WTC11 (cell line): ENCODE measurements around the gene MORN1.

Experiments
- ATF1 ChIP-seq: sonication (generic); formaldehyde crosslinking; IDR thresholded peaks from 2 replicates; pipeline ENCODE4 v1.8.1; 2023; ENCODE audit warnings: mild to moderate bottlenecking, moderate library complexity, missing genetic modification reagents
- CREB1 ChIP-seq: sonication (generic); formaldehyde crosslinking; IDR thresholded peaks from 2 replicates; pipeline ENCODE4 v1.8.0; 2023; ENCODE audit warnings: mild to moderate bottlenecking, missing genetic modification reagents
- CTCF ChIP-seq: fragments of 200-600 bp; IDR thresholded peaks from 2 replicates; pipeline ENCODE4 v1.8.0; 2022; ENCODE audit warnings: antibody characterized with exemption
- ELF4 ChIP-seq: sonication (generic); formaldehyde crosslinking; IDR thresholded peaks from 2 replicates; pipeline ENCODE4 v1.8.1; 2022; ENCODE audit warnings: low read depth, mild to moderate bottlenecking, moderate library complexity, missing genetic modification reagents
- HMGA2 ChIP-seq: fragments of 250-450 bp; sonication (Bioruptor Pico); IDR thresholded peaks from 2 replicates; pipeline ENCODE4 v1.4.0; 2021; ENCODE audit warnings: mild to moderate bottlenecking, moderate library complexity
- IRF2 ChIP-seq: sonication (generic); formaldehyde crosslinking; IDR thresholded peaks from 2 replicates; pipeline ENCODE4 v1.8.0; 2022; ENCODE audit warnings: low read depth, missing genetic modification reagents, borderline replicate concordance
- MAX ChIP-seq: sonication (generic); formaldehyde crosslinking; IDR thresholded peaks from 2 replicates; pipeline ENCODE4 v1.8.0; 2022; ENCODE audit warnings: mild to moderate bottlenecking, missing genetic modification reagents
- MLX ChIP-seq: sonication (generic); formaldehyde crosslinking; IDR thresholded peaks from 2 replicates; pipeline ENCODE4 v1.8.1; 2023; ENCODE audit warnings: mild to moderate bottlenecking, missing genetic modification reagents, moderate library complexity
- TP53 ChIP-seq: sonication (generic); formaldehyde crosslinking; IDR thresholded peaks from 2 replicates; pipeline ENCODE4 v1.8.1; 2023; ENCODE audit warnings: mild to moderate bottlenecking, missing genetic modification reagents
- USF2 ChIP-seq: sonication (generic); formaldehyde crosslinking; IDR thresholded peaks from 2 replicates; pipeline ENCODE4 v1.8.1; 2023; ENCODE audit warnings: mild to moderate bottlenecking, missing genetic modification reagents, moderate library complexity
- ZBTB21 ChIP-seq: sonication (generic); formaldehyde crosslinking; IDR thresholded peaks from 2 replicates; pipeline ENCODE4 v1.8.1; 2023; ENCODE audit warnings: mild to moderate bottlenecking, missing genetic modification reagents, borderline replicate concordance
- ZNF396 ChIP-seq: fragments of 250-450 bp; sonication (Bioruptor Pico); IDR thresholded peaks from 2 replicates; pipeline ENCODE4 v1.8.0; 2021; ENCODE audit warnings: mild to moderate bottlenecking, moderate library complexity, borderline replicate concordance
- ZSCAN18 ChIP-seq: fragments of 250-450 bp; sonication (Bioruptor Pico); IDR thresholded peaks from 2 replicates; pipeline ENCODE4 v2.1.2; 2022; ENCODE audit warnings: mild to moderate bottlenecking, moderate library complexity
- TF ChIP-seq, protein P1 (sequence below): sonication (generic); formaldehyde crosslinking; IDR thresholded peaks from 2 replicates; pipeline ENCODE4 v1.8.0; 2022; ENCODE audit warnings: missing genetic modification reagents

DNA sequence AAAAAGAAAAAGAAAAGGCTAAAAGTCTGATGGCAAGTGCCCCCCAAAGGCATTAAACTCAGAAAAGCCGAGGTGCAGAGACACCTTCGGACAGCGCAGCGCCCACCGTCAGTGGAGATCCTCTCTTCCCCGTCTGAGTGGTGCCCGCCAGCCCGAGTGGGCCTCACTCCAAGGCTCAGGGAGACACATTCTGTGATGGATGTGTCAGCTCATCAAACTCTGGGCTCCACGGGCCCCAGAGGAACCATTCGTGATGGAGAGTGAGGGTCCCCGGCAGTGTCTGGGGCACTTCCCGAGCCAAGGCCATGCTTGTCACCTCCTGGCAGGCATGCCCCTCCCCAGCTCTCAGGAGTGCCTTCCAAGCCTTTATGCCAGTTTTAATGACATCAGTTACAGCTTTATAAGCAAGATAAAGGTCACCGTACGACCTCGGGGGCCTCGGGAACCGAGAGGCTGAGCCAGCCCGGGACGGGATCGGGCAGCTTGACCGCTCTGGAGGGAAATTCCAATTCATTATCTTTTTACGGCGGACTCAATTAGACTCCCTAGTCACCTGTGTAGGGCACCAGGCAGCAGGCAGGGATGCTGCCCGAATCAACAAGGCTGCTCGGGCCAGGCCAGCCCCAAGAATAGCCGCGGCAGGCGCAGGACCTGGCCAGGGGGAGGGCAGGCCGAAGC lies 49.5 kb downstream of the MORN1 start:
- no peak for TF ChIP-seq ZNF396 (CRISPR knock-in tag)
- no peak for TF ChIP-seq MLX (CRISPR knock-in tag)
- no peak for TF ChIP-seq CTCF
- no peak for TF ChIP-seq MAX (CRISPR knock-in tag)
- no peak for TF ChIP-seq CREB1 (CRISPR knock-in tag)
- no peak for TF ChIP-seq ZBTB21 (CRISPR knock-in tag)
- TF ChIP-seq TP53 (CRISPR knock-in tag) = no peak
- no peak for TF ChIP-seq IRF2 (CRISPR knock-in tag)
- TF ChIP-seq ATF1 = no peak
- no peak for TF ChIP-seq ELF4 (CRISPR knock-in tag)
- TF ChIP-seq, protein P1, sequence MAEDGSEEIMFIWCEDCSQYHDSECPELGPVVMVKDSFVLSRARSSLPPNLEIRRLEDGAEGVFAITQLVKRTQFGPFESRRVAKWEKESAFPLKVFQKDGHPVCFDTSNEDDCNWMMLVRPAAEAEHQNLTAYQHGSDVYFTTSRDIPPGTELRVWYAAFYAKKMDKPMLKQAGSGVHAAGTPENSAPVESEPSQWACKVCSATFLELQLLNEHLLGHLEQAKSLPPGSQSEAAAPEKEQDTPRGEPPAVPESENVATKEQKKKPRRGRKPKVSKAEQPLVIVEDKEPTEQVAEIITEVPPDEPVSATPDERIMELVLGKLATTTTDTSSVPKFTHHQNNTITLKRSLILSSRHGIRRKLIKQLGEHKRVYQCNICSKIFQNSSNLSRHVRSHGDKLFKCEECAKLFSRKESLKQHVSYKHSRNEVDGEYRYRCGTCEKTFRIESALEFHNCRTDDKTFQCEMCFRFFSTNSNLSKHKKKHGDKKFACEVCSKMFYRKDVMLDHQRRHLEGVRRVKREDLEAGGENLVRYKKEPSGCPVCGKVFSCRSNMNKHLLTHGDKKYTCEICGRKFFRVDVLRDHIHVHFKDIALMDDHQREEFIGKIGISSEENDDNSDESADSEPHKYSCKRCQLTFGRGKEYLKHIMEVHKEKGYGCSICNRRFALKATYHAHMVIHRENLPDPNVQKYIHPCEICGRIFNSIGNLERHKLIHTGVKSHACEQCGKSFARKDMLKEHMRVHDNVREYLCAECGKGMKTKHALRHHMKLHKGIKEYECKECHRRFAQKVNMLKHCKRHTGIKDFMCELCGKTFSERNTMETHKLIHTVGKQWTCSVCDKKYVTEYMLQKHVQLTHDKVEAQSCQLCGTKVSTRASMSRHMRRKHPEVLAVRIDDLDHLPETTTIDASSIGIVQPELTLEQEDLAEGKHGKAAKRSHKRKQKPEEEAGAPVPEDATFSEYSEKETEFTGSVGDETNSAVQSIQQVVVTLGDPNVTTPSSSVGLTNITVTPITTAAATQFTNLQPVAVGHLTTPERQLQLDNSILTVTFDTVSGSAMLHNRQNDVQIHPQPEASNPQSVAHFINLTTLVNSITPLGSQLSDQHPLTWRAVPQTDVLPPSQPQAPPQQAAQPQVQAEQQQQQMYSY = no peak
- no peak for TF ChIP-seq HMGA2 (CRISPR knock-in tag)
- no peak for TF ChIP-seq ZSCAN18
- no peak for TF ChIP-seq USF2 (CRISPR knock-in tag)
